ENCODE data around the gene BRIP1.

Gene BRIP1

GRCh38 chr17:61757168-61757567 lies 106.2 kb downstream of the BRIP1 start:
- no peak for DNase-seq (ENCODE audit: low spot score)

DNA sequence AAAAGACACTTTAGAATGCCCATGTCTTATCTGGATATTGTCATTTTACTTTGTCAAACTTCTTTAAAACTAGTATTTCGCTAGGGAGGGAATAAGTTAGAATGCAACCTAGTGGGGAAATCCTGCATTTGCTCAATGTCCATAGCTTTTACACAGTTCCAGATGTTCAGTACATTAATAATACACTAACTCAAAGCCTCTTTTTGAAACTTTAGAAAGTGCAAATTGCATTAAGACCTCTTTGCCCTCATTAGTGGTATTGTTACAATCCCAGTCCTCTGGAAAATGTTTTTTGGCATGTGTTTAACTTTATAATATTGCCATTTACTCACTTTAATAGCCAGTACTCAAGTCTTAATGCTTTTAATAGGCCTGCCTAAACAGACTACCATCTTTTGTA lies 106.8 kb downstream of the BRIP1 start:
- no peak for DNase-seq (ENCODE audit: low spot score)

- no peak for DNase-seq (ENCODE audit: low spot score)
Observed at GRCh38 chr17:61755668-61756067, 107.7 kb downstream of the BRIP1 start.

DNA sequence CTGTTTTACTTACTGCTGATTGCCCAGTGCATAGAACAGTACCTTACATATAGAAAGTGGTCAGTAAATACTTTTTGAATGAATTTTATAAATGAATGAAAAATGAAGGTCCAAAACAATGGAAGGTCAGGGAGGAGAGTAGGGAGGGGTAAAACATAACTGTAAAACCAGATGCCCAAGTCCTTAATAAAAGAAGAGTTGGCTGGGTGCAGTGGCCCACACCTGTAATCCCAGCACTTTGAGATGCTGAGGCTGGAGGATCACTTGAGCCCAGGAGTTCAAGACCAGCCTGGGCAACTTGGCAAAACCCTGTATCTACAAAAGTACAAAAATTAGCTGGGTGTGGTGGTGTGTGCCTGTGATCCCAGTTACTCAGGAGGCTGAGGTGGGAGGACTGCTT lies 108.2 kb downstream of the BRIP1 start:
- no peak for DNase-seq (ENCODE audit: low spot score)

- no peak for DNase-seq (ENCODE audit: low spot score)
Observed at GRCh38 chr17:61754124-61754523, 109.2 kb downstream of the BRIP1 start.

DNA sequence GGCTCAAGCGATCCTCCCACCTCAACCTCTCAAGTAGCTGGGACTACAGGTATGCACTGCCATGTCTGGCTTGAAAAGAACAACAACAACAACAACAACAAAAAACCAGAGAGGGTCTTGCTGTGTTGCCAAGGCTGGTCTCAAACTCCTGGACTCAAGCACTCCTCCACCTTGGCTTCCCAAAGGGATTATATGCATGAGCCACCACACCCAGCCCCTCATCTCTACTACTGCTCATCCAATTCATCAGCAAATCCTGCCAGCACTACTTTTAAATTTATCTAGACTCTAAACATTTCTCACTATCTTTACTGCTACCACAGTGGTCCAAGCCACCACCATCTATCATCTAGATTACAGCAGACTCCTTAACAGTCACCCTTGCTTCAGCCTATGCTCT lies 109.6 kb downstream of the BRIP1 start:
- no peak for DNase-seq (ENCODE audit: low spot score)

- no peak for DNase-seq (ENCODE audit: low spot score)
Observed at GRCh38 chr17:61750656-61751055, 112.7 kb downstream of the BRIP1 start.

- no peak for DNase-seq (ENCODE audit: low spot score)
Observed at GRCh38 chr17:61749823-61750404, 113.4 kb downstream of the BRIP1 start.

DNA sequence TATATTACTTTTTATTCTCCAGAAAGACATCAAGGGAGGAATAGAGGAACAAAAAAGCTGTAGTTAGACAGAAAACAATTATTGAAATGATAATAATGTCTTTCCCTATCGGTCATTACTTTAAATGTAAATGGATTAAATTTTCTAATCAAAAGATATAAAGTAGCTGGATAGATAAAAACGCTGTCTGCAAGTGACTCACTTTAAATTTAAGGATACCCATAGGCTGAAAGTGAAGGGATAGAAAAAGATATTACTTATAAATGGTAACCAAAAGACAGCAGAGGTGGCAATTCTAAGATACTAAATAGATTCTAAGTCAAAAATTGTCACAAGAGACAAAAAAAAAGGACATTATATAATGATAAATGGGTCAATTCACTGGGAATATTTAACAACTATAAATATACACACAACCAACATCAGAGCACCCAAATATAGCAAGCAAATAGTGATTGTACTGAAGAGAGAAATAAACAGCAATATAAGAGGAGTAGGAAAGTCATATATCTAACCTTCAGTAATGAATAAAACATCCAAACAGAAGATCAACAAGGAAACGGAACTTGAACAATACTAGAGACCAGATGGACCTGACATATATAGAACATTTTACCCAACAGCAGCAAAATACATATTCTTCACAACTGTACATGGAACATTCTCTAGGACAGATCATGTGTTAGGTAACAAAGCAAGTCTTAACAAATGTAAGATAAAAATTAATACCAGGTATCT lies 116.9 kb downstream of the BRIP1 start:
- no peak for DNase-seq (ENCODE audit: low spot score)

DNA sequence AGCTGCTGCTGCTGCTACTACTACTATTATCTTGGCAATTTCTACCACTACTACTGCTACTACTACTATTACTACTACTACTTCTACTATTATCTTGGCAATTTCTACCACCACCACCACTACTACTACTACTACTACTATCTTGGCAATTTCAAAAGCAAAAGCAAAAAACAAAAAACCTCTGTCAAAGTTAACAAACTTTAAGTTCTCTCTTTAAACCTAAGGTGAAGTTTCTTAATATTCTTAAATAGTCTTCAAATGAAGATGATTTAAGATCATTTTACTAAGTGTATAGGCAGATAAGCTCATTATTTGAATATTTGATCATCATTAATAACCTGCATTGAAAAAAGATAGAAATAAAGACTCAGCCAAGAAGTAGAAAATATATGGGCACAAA lies 118.5 kb downstream of the BRIP1 start:
- DNase-seq (ENCODE audit: low spot score) = no peak

GRCh38 chr17:61744252-61744651 lies 119.1 kb downstream of the BRIP1 start:
- no peak for DNase-seq (ENCODE audit: low spot score)

DNA sequence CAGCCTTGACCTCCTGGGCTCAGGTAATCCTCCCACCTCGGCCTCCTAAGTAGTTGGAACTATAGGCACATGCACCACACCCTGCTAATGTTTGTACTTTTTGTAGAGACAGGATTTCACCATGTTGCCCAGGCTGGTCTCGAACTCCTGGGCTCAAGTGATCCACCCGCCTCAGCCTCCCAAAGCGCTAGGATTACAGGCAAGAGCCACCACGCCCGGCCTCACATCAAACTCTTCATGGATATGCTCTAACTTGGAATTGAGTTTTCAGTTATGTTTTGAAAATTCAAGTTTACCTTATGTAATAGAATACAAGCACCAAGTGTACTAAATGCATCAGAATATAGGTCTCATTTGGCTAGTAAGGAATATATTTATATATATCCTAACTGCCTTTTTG lies 119.6 kb downstream of the BRIP1 start:
- no peak for DNase-seq (ENCODE audit: low spot score)

DNA sequence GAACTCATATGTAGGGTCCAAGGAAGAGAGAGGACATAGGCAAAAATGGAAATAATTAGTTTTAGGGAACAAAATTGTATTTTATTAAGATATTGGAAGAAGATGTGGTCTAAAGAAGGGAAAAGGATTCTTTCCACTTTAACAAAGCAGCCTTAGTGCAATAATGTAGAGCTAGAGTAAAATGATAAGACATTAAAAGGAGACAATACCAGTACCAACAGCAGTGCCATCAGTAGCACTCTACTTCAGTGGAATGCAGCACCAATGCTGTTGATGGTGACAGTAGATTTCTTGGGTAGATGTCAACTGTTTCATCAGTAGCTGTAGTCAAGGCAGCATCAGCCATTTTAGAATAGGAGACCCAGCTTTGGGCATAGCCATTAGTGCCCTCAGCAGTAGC lies 124.3 kb downstream of the BRIP1 start:
- DNase-seq (ENCODE audit: low spot score) = no peak

GRCh38 chr17:61738249-61738648 lies 125.1 kb downstream of the BRIP1 start:
- DNase-seq (ENCODE audit: low spot score) = no peak

DNA sequence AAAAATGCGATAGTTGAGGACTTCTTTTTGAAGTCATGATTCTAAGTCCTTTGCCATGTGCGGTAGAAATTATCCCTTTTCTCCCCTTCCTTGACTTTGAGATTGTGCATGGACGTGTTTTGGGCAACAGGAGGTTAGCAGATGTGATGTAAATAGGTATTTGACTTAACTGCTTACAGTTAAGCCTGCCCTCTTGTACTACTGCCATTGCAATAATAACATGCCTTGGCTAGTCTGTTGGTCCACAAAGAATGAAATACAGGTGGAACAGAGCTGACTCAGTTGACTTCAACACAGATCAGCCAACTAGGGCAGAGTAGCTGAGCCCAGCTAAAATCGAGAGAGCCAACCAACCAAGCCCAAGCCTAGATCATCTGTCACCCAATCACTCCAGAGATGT lies 125.5 kb downstream of the BRIP1 start:
- no peak for DNase-seq (ENCODE audit: low spot score)

GRCh38 chr17:61736438-61736837 lies 126.9 kb downstream of the BRIP1 start:
- no peak for DNase-seq (ENCODE audit: low spot score)

- no peak for DNase-seq (ENCODE audit: low spot score)
Observed at GRCh38 chr17:61735807-61736206, 127.5 kb downstream of the BRIP1 start.

GRCh38 chr17:61734466-61734865 lies 128.9 kb downstream of the BRIP1 start:
- no peak for DNase-seq (ENCODE audit: low spot score)

DNA sequence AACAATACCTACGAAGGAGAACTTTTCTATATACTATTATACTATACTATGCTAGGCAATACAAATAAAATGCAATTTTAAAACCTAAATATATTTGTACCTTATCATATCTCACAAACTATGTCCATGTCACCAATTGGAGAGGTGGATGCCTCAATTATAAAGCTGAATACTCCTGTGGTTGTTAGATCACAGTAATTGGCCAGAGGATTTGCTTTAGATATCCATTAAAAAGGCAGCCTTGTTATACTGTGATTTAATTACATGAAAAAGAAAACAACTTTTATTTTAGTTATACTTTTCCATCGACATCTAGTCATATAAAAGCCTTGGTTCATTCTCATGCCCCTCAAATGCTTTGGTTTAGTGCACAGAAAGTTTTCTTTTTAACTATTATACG lies 129.3 kb downstream of the BRIP1 start:
- no peak for DNase-seq (ENCODE audit: low spot score)

DNA sequence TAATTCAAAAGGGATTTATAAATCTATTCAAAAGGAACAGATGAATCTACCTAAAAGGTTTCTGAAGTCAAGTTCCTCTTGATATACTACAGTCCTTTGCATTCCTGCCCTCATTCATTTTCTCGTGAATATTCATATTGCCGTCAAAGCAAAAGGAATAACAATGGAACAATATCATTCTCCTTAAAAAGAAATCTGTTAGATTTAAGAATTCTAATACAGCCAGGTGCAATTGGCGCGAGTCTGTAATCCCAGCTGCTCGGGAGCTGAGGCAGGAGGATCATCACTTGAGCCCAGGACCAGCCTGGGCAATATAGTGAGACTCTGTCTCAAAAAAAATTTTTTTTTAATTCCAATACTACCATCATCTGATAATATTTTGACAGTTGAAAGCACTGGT lies 130.3 kb downstream of the BRIP1 start:
- DNase-seq (ENCODE audit: low spot score) = no peak

DNA sequence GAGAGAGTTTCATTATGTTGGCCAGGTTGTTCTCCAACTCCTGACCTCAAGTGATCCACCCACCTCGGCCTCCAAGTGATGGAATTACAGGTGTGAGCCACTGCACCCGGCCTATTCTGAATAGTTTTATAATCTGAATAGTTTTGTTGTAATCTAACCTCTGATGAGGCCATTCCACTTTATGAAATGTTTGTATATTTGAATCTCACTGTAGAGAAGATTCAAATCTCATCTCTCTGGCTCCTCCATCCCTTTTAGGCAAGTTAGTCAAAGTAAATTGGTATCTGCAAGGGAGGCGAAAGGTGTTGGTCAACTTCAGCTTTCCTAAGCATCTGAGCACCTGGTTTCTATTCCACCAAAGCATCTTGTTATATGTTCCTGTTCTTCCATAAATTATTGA lies 131.2 kb downstream of the BRIP1 start:
- no peak for DNase-seq (ENCODE audit: low spot score)

DNA sequence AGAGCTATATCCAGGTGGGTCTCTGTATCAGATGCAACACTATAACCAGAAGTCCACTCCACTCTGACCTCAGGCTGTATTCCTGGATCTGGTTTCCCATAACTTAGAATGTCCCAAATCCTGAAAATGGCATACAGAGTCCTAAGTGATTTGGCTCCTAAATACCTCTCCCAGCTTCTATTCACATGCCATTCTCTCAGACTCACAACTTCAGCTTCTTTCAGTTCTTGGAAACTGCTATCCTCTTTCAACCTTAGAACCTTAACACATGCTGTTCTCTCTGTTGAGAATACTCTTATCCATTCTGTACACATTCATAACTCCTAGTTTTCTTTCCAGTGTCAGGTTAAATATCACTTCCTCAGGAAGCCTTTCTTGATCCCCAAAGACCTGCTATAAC lies 132.0 kb downstream of the BRIP1 start:
- DNase-seq (ENCODE audit: low spot score) = no peak

DNA sequence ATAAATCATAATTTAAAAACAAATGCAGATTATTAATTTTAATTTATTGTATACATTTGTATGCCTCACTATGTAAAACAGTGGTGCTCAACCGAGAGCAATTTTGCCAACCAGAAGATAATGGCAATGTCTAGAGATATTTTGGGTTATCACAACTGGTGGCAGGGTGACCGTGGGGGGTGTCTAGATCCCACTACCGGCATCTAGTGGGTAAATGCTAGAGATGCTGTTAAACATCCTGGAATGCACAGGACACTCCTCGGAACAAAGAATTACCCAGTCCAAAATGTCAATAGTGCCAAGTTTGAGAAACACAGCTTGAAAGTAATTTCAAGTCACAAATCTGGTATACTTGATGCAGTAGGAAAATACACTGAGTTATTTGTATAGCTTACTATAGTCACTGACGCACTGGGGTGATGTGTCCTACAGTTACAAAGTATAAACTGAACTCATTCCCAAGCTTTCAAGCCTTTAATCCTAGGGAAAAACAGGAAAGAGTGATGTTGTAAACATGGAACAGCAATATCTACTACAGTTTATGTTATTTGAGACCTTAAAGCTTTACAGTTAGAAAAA lies 133.5 kb downstream of the BRIP1 start:
- DNase-seq (ENCODE audit: low spot score) = no peak

All from Ammon's horn (tissue), 1 donor.